GM19240 (cell line): Measurements from ENCODE around the gene CADPS.

ENCODE experiments used
- DNase-seq: peaks from one replicate; pipeline ENCODE4 v3.0.0; 2011; ENCODE audit warnings: low spot score; ENCODE audit not compliant: insufficient read length

The CADPS gene

DNA sequence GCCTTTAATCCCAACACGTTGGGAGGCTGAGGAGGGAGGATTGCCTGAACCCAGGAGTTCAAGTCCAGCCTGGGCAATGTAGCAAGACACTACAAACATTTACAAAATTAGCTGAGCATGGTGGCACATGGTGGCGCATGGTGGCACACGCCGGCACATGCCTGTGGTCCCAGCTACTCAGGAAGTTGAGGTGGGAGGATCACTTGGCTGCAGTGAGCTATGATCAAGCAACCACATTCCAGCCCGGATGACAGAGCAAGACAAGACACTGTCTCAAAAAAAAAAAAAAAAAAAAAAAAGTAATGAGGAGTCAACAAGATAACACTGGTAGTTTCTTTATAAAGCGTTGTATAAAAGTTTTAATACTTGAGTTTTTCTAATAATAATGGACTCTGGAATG lies 511.9 kb downstream of the CADPS start:
- no peak for DNase-seq

DNA sequence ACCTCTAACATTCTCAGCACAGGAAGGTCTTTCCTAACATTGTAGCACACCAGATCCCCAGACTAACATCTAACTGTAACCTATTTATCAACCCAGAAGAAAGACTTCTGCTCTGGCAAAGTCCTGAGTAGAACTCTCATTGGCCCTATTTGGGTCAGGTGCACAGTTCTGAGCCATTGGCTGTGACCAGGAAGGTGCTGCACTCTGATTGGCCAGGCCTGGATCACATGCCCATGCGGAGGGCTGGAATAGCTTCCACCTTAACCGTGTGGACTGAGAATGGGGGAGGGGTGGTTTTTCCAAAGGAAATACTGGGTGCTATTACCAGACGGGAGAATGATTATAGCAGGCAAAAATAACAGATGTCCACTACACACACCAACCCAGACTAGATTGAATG lies 513.4 kb downstream of the CADPS start:
- no peak for DNase-seq

DNA sequence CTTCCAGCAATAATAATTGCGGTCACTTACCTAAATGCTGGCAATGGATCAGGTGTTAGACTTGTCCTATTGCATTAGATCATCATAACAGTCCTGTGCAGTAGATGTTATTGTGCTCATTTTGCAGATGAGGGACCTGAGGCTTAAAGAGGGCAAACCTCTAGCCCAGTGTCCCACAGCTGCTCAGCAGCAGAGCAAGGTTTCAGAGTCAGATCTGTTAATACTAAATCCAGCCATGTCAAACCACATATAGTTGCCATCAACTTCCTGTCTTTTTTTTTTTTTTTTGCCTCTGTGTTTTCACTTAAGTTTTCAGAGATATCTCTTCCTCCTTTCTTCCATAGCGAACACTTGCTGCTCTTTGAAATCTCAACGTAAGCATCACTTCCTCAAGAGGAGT lies 514.0 kb downstream of the CADPS start:
- DNase-seq: no peak

DNA sequence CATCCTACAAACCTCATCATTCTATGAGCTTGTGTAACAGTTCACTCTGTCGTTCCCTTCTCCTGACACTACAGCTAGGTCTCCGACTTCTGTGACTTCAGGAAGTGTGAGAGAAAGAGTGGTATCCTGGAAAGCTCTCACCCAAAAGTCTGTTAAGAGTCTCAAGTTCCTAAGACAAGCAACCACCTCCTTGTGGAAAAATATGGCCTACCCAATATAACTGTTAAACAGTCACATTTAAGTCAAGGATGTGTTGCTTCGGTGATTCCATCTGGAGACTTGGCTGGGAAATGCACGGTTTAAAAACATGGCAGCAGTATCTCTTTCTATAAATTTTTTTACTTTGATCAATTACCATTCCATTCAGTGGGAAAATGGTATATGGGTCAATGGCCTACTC lies 515.7 kb downstream of the CADPS start:
- DNase-seq: no peak

DNA sequence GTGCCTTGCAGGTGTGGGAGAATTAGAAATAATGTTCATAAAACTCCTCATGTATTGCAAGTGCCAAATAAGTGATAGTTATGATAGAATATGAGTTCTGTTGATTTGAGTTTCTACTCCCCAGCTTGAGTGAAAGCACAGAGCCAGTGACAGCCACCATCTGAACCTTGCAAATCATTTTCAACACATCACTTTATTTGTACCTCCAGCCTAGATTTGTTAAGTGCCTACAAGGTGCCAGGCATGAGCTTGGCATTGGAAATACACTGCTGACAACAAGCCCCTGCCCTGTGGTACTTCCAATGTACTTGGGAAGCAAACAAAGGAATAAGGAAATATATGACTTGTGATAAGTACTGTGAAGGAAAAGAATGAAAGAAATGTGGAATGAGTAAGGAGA lies 518.9 kb downstream of the CADPS start:
- no peak for DNase-seq

DNA sequence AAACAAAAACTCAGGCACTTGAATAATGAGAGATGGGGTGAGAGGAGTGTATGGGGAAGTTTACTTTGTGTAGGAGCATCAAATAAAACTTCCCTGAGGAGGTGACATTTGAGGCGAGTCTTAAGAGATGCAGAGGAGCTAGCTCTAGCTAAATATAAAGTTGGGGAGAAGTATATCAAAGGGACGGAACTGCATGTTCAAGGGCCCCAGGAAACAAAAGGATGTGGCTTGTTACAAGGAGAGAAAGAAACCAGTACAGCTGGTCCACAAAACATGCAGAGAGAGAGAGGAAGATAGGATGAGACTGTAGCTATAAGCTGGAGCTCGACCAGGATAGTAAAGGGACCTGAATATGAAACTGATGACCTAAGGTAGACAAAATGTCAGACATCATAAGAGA lies 519.5 kb downstream of the CADPS start:
- no peak for DNase-seq
